Measurements from ENCODE around the gene GPC5.
A peak's percentile ranks its signal among the peaks of the same experiment; 100 is the strongest.

GPC5 gene

DNA sequence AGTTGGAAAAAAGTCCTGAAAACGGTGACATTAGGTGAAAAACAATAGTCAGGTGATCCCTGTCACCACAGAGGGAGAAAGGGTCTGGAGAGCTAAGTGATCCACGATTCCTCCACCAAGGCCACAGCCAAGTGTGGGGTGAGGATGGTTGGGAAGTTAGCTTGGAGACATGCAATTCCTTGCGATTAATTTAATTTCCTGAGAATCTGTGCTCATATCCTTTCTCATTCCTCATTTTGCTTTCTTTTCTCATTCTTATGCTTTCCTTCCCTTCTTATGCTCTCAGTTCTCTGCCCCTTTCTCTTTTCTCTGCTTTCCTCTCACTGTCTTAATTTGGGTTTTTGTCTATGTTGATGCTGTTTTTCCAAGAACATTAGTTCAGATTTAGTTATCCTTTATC, 68.8 kb downstream of the GPC5 start:
- Mint-ChIP-seq H3K4me3 (no peak overlapping the region), H3K9me3 (no peaks in the 10 kb centered on the region), H3K27me3 (peaks cover 11% of the 10 kb centered on the region), H3K4me1 (no peaks in the 10 kb centered on the region), H3K27ac (peak overlapping the region in 1 of 2 donors; percentile 24)
- DNase-seq (no peak), ATAC-seq (no peak)

GRCh38 chr13:91468301-91468700, 69.9 kb downstream of the GPC5 start:
- Mint-ChIP-seq H3K9me3 (no peaks in the 10 kb centered on the region), H3K4me3 (no peak overlapping the region), H3K4me1 (no peaks in the 10 kb centered on the region), H3K27ac (no peak overlapping the region), H3K27me3 (peaks cover 11% of the 10 kb centered on the region)
- DNase-seq, result no peak
- no peak for ATAC-seq

DNA sequence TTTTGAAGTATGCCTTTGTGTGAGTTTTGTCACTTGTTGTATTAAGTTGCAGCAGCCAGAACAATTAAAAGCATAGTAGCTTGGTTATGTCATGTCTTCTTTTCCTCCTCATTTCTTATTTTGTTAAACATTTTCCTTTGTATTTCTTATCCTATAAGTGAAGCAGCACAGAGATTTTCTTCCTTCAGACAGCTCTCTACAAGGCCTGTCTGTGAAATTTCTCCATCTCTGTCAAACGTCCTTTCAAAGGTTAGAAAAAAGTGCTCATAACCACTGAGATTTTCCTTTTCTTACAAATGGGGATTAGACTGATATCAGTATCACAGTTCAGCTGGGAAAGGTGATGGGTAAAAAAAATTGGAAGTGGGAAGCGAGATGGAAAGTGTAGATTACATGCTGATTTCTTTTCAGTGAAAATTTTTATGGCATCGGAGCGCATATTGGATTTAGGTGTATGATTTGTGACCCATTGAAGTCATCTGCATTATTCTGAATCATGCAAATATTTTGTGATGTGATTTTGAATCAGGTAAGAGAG, 71.7 kb downstream of the GPC5 start:
- Mint-ChIP-seq H3K4me1 (no peaks in the 10 kb centered on the region), H3K4me3 (no peak overlapping the region), H3K27ac (no peak overlapping the region), H3K27me3 (peaks cover 11% of the 10 kb centered on the region), H3K9me3 (no peaks in the 10 kb centered on the region)
- DNase-seq (no peak), ATAC-seq (no peak)

- no peak overlapping the region for H3K27ac Mint-ChIP-seq
- no peak for ATAC-seq
- no peaks in the 10 kb centered on the region for H3K9me3 Mint-ChIP-seq
- H3K4me3 Mint-ChIP-seq, result no peak overlapping the region
- no peak for DNase-seq
- no peaks in the 10 kb centered on the region for H3K4me1 Mint-ChIP-seq
- H3K27me3 Mint-ChIP-seq, result peaks cover 16% of the 10 kb centered on the region
Measured at GRCh38 chr13:91470681-91471080, 72.3 kb downstream of the GPC5 start.

DNA sequence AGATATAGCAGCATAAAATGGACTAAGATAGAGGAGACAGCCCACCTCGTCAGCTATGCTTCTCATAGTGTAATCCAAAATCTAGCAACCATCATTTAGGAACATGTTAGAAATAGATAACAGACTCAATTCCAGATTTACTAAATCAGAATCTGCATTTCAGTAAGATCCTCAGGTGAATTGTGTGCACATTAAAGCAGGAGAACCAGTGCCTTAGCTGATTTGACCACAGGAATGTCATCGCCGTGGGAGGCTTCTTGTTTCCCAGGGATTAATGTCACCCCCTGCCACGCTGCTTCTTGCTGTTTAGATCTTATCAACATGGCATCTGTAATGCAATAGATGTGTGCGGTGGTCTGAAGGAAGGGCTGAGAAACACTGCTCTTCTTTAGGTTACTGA, 84.0 kb downstream of the GPC5 start:
- Mint-ChIP-seq H3K4me1 (no peaks in the 10 kb centered on the region), H3K9me3 (no peaks in the 10 kb centered on the region), H3K27ac (no peak overlapping the region), H3K27me3 (no peaks in the 10 kb centered on the region), H3K4me3 (no peak overlapping the region)
- DNase-seq (no peak), ATAC-seq (no peak)

DNA sequence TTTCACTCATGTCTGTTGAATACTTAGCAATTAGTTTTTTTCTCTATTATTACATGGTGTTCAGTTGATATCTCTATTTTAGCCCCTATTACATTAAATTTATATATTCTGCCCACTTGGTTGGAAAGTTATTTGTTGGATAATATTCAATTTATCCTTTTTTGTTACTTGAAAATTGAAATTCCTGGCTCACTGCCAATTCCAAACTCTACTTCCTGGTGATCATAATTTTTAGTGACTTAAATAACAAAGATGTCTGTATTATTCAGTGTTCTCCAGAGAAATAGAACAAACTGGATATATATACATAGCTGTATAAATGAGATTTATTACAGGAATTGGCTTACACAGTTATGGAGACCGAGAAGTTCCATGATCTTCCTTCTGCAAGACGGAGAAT, 93.6 kb downstream of the GPC5 start:
- Mint-ChIP-seq H3K9me3 (no peaks in the 10 kb centered on the region), H3K27me3 (no peaks in the 10 kb centered on the region), H3K4me3 (no peak overlapping the region), H3K27ac (no peak overlapping the region), H3K4me1 (no peaks in the 10 kb centered on the region)
- ATAC-seq, result no peak
- no peak for DNase-seq

DNA sequence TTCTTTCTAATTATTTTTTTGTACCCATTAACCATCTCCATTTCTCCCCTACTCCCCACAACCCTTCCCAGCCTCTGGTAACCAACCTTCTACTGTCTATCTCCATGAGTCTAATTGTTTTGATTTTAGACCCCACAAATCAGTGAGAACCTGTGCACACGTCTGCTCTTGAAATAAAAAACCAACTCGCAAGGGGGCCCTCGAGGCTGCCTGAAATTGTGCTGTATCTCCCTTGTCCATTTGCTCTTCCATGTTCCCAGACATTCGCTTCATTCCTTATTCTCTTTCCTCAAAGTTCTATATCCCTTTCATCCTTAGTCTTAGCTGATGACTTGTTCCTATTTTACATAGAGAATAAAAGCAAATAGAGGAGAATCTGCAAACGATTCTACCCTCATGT, 95.0 kb downstream of the GPC5 start:
- ATAC-seq, result no peak
- Mint-ChIP-seq H3K27ac (no peak overlapping the region), H3K4me1 (no peaks in the 10 kb centered on the region), H3K9me3 (peaks cover 0 to 3% of the 10 kb centered on the region in 2 donors), H3K4me3 (no peak overlapping the region), H3K27me3 (no peaks in the 10 kb centered on the region)
- no peak for DNase-seq

- DNase-seq, result no peak
- no peak overlapping the region for H3K4me3 Mint-ChIP-seq
- H3K27me3 Mint-ChIP-seq, result peaks cover 6% of the 10 kb centered on the region
- ATAC-seq, result no peak
- no peak overlapping the region for H3K27ac Mint-ChIP-seq
- peaks cover 0 to 8% of the 10 kb centered on the region in 2 donors for H3K9me3 Mint-ChIP-seq
- H3K4me1 Mint-ChIP-seq, result no peaks in the 10 kb centered on the region
Measured at GRCh38 chr13:91498298-91498697, 99.9 kb downstream of the GPC5 start.

GRCh38 chr13:91504216-91504615, 105.8 kb downstream of the GPC5 start:
- DNase-seq (no peak), ATAC-seq (no peak)
- no peak overlapping the region for H3K27ac Mint-ChIP-seq
- H3K27me3 Mint-ChIP-seq, result peaks cover 12% of the 10 kb centered on the region
- no peak overlapping the region for H3K4me3 Mint-ChIP-seq
- peaks cover 5 to 7% of the 10 kb centered on the region in 2 donors for H3K9me3 Mint-ChIP-seq
- no peaks in the 10 kb centered on the region for H3K4me1 Mint-ChIP-seq

DNA sequence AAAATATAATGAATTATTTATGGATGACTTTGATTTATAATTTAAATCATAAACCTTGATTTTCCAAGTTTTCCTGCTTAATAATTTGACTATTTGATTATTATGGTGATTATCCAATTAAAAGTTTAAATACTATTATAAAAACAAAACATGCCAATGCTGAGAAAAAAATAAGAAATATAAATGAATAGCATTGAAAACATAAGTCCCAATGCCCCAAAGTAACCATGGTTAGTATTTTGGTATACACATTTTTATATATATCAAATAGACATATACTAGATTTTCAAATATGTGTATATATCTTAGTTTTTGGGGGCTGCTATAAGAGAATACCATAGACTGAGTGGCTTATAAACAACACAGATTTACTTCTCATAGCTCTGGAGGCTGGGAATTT, 108.3 kb downstream of the GPC5 start:
- Mint-ChIP-seq H3K9me3 (peaks cover 5 to 7% of the 10 kb centered on the region in 2 donors), H3K27ac (no peak overlapping the region), H3K4me1 (no peaks in the 10 kb centered on the region), H3K4me3 (no peak overlapping the region), H3K27me3 (peaks cover 12% of the 10 kb centered on the region)
- no peak for ATAC-seq
- DNase-seq, result no peak

GRCh38 chr13:91510058-91510457, 111.6 kb downstream of the GPC5 start:
- H3K27ac Mint-ChIP-seq, result no peak overlapping the region
- H3K4me3 Mint-ChIP-seq, result no peak overlapping the region
- no peak for DNase-seq
- peaks cover 0 to 7% of the 10 kb centered on the region in 2 donors for H3K9me3 Mint-ChIP-seq
- no peak for ATAC-seq
- H3K4me1 Mint-ChIP-seq, result no peaks in the 10 kb centered on the region
- peaks cover 7% of the 10 kb centered on the region for H3K27me3 Mint-ChIP-seq

GRCh38 chr13:91513790-91514189, 115.4 kb downstream of the GPC5 start:
- DNase-seq, result no peak
- H3K4me1 Mint-ChIP-seq, result no peaks in the 10 kb centered on the region
- no peak for ATAC-seq
- H3K27ac Mint-ChIP-seq, result no peak overlapping the region
- peaks cover 0 to 6% of the 10 kb centered on the region in 2 donors for H3K9me3 Mint-ChIP-seq
- no peak overlapping the region for H3K4me3 Mint-ChIP-seq
- no peaks in the 10 kb centered on the region for H3K27me3 Mint-ChIP-seq

DNA sequence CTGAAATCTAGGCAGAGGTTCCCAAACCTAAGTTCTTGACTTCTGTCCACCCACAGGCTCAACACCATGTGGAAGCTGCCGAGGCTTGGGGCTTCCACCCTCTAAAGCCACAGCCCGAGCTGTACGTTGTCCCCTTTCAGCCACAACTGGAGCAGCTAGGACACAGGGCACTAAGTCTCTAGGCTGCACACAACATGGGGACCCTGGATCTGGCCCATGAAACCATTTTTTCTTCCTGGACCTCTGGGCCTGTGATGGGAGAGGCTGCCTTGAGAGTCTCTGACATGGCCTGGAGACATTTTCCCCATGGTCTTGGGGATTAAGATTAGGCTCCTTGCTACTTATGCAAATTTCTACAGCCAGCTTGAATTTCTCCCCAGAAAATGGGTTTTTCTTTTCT, 118.4 kb downstream of the GPC5 start:
- no peak for ATAC-seq
- Mint-ChIP-seq H3K27me3 (no peaks in the 10 kb centered on the region), H3K4me3 (no peak overlapping the region), H3K27ac (no peak overlapping the region), H3K9me3 (peaks cover 0 to 6% of the 10 kb centered on the region in 2 donors), H3K4me1 (no peaks in the 10 kb centered on the region)
- DNase-seq, result no peak

GRCh38 chr13:91520952-91521351, 122.5 kb downstream of the GPC5 start:
- Mint-ChIP-seq H3K27ac (no peak overlapping the region), H3K4me3 (no peak overlapping the region), H3K9me3 (peaks cover 0 to 6% of the 10 kb centered on the region in 2 donors), H3K27me3 (no peaks in the 10 kb centered on the region), H3K4me1 (no peaks in the 10 kb centered on the region)
- DNase-seq (no peak), ATAC-seq (no peak)

DNA sequence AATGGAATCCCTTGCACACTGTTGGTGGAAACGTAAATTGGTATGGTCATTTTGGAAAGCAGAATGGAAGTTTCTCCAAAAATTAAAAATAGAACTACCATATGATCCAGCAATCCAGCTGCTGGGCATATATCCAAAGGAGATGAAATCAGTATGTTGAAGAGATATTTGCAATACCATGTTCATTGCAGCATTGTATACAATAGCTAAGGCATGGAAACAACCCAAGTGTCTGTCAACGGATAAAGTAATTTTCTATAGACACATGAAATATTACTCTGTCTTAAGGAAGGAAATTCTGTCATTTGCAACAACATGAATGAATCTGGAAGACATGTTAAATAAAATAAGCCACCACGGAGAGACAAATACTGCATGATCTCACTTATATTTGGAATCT, 124.7 kb downstream of the GPC5 start:
- no peaks in the 10 kb centered on the region for H3K4me1 Mint-ChIP-seq
- no peak overlapping the region for H3K27ac Mint-ChIP-seq
- DNase-seq (no peak), ATAC-seq (no peak)
- H3K4me3 Mint-ChIP-seq, result no peak overlapping the region
- H3K9me3 Mint-ChIP-seq, result no peaks in the 10 kb centered on the region
- H3K27me3 Mint-ChIP-seq, result no peaks in the 10 kb centered on the region

DNA sequence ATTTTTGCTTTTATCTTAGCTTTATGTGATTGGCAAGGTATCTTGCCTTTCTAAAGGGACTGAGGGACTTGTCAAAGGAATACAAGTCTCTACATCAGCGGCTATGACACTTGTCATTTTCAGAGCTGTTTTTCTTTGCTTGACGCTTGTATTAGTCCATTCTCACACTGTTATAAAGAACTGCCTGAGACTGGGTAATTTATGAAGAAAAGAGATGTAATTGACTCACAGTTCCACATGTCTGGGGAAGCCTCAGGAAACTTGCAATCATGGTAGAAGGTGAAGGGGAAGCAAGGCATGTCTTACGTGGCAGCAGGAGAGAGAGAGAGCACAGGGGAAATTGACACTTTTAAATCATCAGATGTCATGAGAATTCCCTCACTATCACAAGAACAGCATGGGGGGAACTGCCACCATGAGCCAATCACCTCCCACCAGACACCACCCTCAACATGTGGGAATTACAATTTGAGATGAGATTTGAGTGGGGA, 128.2 kb downstream of the GPC5 start:
- no peak overlapping the region for H3K27ac Mint-ChIP-seq
- no peaks in the 10 kb centered on the region for H3K4me1 Mint-ChIP-seq
- H3K9me3 Mint-ChIP-seq, result no peaks in the 10 kb centered on the region
- DNase-seq (no peak), ATAC-seq (no peak)
- no peaks in the 10 kb centered on the region for H3K27me3 Mint-ChIP-seq
- H3K4me3 Mint-ChIP-seq, result no peak overlapping the region

GRCh38 chr13:91529739-91530482, 131.5 kb downstream of the GPC5 start:
- no peak overlapping the region for H3K27ac Mint-ChIP-seq
- no peak overlapping the region for H3K4me3 Mint-ChIP-seq
- no peaks in the 10 kb centered on the region for H3K9me3 Mint-ChIP-seq
- H3K4me1 Mint-ChIP-seq, result no peaks in the 10 kb centered on the region
- DNase-seq (no peak), ATAC-seq (no peak)
- peaks cover 10% of the 10 kb centered on the region for H3K27me3 Mint-ChIP-seq

Measured in stimulated activated naive CD8-positive, alpha-beta T cell treated with anti-CD3 and anti-CD28 coated beads, Interleukin-15, amount 100 ng/mL, for 72 hours (primary cell).